ENCODE measurements around the gene RAET1L. TPM values are rescaled to one million over a fixed set of nuclear protein-coding genes. Genes with fewer than 3 reads are reported as not detected.

RAET1L gene
- total and polyA plus RNA-seq, 2 of the 4 experiments (the other 2 are of a cell fraction) = not detected

DNA sequence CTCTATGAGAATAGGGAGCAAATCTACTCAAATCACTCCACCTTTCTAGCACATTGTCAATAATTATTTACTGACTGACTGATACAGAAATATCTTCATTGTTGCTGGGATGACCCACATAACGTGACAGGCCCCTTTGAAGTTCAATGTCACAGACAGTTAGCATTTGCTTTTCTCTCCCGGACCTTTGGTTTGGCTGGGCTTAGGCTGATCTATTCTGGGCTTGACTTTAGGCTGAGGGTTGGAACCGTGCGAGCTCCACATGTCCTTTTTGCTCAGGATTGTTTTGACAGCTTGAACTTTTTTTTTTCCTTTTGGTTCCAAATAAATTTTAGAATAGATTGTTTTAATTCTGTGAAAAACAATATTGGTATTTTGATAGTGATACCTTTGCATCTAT lies 31.6 kb upstream of the RAET1L start:
- peaks cover 2% of the 10 kb centered on the region for H3K36me3 ChIP-seq (ENCODE audit: control insufficient read depth, insufficient read depth, low read length)
- no peak overlapping the region for H2AK5ac ChIP-seq (ENCODE audit: low read depth, low read length)
- H4K91ac ChIP-seq (ENCODE audit: insufficient read depth, low read depth, low read length) = no peak overlapping the region
- no peak overlapping the region for H4K5ac ChIP-seq (ENCODE audit: low read depth, low read length)
- H3K79me1 ChIP-seq (ENCODE audit: low read depth in 1 of 2, low read length in 2 of 2) = no peaks in the 10 kb centered on the region
- no peak overlapping the region for H3K18ac ChIP-seq (ENCODE audit: low read depth, low read length)
- dilution Hi-C loops (cut with HindIII; ENCODE audit: low sequenced_read_pairs, unreplicated experiment) = no loop called here
- peaks cover 43% of the 10 kb centered on the region for H3K27me3 ChIP-seq (ENCODE audit: control insufficient read depth, insufficient read depth, low read length)
- no TSS peak for BruUV-seq (replicated peaks)
- H2BK5ac ChIP-seq (ENCODE audit: low read depth, low read length, poor library complexity, severe bottlenecking) = no peak overlapping the region
- H3K4ac ChIP-seq (ENCODE audit: low read depth, low read length) = no peak overlapping the region
- H3K14ac ChIP-seq (replicated peaks; ENCODE audit: low read depth, low read length) = no peak overlapping the region
- no peaks in the 10 kb centered on the region for H3K9me3 ChIP-seq (ENCODE audit: control insufficient read depth, insufficient read depth, low read length)
- H3K27ac ChIP-seq (ENCODE audit: insufficient read depth, low read length) = no peak overlapping the region
- H2BK120ac ChIP-seq (ENCODE audit: low read depth, low read length) = no peak overlapping the region
- H3K23ac ChIP-seq (ENCODE audit: low read depth, low read length) = no peak overlapping the region
- H4K20me1 ChIP-seq (ENCODE audit: insufficient read depth, low read length) = no peaks in the 10 kb centered on the region
- H3K4me2 ChIP-seq (ENCODE audit: low read depth, low read length) = no peak overlapping the region
- TF ChIP-seq MAFK (IDR thresholded peaks at IDR 0.05; ENCODE audit: low read depth, low read length) (no peak), MXI1 (IDR thresholded peaks at IDR 0.05; ENCODE audit: borderline replicate concordance, low read depth, low read length) (no peak), SMC3 (IDR thresholded peaks at IDR 0.05; ENCODE audit: low read depth, low read length) (no peak), MAZ (IDR thresholded peaks at IDR 0.05; ENCODE audit: borderline replicate concordance, low read depth, low read length) (no peak), RAD21 (IDR thresholded peaks at IDR 0.05; ENCODE audit: low read length) (no peak), RFX5 (IDR thresholded peaks at IDR 0.05; ENCODE audit: low read depth, low read length) (no peak), CEBPB (IDR thresholded peaks at IDR 0.05; ENCODE audit: low read depth, low read length) (no peak), POLR2A (IDR thresholded peaks at IDR 0.05; ENCODE audit: low read depth, low read length) (no peak), BHLHE40 (IDR thresholded peaks at IDR 0.05; ENCODE audit: low read depth, low read length) (no peak), FOS (IDR thresholded peaks at IDR 0.05; ENCODE audit: low read depth, low read length) (no peak), RCOR1 (IDR thresholded peaks at IDR 0.05; ENCODE audit: insufficient replicate concordance, low read length) (no peak), NFE2L2 (IDR thresholded peaks at IDR 0.05; ENCODE audit: low read depth, low read length) (no peak), CHD1 (IDR thresholded peaks at IDR 0.05; ENCODE audit: low read depth, low read length) (no peak)
- TF ChIP-seq, protein P1, sequence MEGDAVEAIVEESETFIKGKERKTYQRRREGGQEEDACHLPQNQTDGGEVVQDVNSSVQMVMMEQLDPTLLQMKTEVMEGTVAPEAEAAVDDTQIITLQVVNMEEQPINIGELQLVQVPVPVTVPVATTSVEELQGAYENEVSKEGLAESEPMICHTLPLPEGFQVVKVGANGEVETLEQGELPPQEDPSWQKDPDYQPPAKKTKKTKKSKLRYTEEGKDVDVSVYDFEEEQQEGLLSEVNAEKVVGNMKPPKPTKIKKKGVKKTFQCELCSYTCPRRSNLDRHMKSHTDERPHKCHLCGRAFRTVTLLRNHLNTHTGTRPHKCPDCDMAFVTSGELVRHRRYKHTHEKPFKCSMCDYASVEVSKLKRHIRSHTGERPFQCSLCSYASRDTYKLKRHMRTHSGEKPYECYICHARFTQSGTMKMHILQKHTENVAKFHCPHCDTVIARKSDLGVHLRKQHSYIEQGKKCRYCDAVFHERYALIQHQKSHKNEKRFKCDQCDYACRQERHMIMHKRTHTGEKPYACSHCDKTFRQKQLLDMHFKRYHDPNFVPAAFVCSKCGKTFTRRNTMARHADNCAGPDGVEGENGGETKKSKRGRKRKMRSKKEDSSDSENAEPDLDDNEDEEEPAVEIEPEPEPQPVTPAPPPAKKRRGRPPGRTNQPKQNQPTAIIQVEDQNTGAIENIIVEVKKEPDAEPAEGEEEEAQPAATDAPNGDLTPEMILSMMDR (conservative IDR thresholded peaks at IDR 0.05; ENCODE audit: low read depth, low read length) = no peak
- TF ChIP-seq, protein P2, sequence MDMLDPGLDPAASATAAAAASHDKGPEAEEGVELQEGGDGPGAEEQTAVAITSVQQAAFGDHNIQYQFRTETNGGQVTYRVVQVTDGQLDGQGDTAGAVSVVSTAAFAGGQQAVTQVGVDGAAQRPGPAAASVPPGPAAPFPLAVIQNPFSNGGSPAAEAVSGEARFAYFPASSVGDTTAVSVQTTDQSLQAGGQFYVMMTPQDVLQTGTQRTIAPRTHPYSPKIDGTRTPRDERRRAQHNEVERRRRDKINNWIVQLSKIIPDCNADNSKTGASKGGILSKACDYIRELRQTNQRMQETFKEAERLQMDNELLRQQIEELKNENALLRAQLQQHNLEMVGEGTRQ (IDR thresholded peaks at IDR 0.05; ENCODE audit: low read depth, low read length) = no peak
- TF ChIP-seq, protein P3, sequence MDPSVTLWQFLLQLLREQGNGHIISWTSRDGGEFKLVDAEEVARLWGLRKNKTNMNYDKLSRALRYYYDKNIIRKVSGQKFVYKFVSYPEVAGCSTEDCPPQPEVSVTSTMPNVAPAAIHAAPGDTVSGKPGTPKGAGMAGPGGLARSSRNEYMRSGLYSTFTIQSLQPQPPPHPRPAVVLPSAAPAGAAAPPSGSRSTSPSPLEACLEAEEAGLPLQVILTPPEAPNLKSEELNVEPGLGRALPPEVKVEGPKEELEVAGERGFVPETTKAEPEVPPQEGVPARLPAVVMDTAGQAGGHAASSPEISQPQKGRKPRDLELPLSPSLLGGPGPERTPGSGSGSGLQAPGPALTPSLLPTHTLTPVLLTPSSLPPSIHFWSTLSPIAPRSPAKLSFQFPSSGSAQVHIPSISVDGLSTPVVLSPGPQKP (IDR thresholded peaks at IDR 0.05; ENCODE audit: borderline replicate concordance, low read depth, low read length) = no peak
- no CpG with 5 or more reads among the region's 4 CpGs for WGBS, 2 experiments (ENCODE audit: extremely low coverage in 2 of 2, insufficient read length in 1 of 2)
- ChIA-PET POLR2A (ENCODE audit: unreplicated experiment) (no interaction called here), CTCF (no interaction called here)
- intact Hi-C loops (cut with micrococcal nuclease) = no loop called here
- no peak for ATAC-seq (ENCODE audit: low read depth)
- H3K56ac ChIP-seq (ENCODE audit: extremely low read depth, insufficient read depth, low read length) = no peak overlapping the region
- peaks cover 3% of the 10 kb centered on the region for H3K9me1 ChIP-seq (ENCODE audit: insufficient read depth, low read length)
- H2BK15ac ChIP-seq (ENCODE audit: low read depth, low read length) = no peak overlapping the region
- no peak overlapping the region for H2AFZ ChIP-seq (replicated peaks; ENCODE audit: low read length, poor library complexity)
- in situ Hi-C loops (cut with MboI; ENCODE audit: low sequenced_read_pairs) = no loop called here
- H4K8ac ChIP-seq (ENCODE audit: low read depth in 2 of 2, low read length in 2 of 2) = no peak overlapping the region
- no peak overlapping the region for H3K4me3 ChIP-seq (ENCODE audit: insufficient read depth, low read depth, low read length)
- H2BK20ac ChIP-seq (ENCODE audit: low read depth, low read length) = no peak overlapping the region
- no peaks in the 10 kb centered on the region for H3K4me1 ChIP-seq (ENCODE audit: control insufficient read depth, insufficient read depth, low read length)
- no peak overlapping the region for H2AK9ac ChIP-seq (replicated peaks; ENCODE audit: low read depth, low read length, poor library complexity)
- no peak for DNase-seq
- H3K9ac ChIP-seq (ENCODE audit: low read depth, low read length) = no peak overlapping the region

All from IMR-90 (cell line).